HG02840 (cell line): Measurements from ENCODE around the gene FKBP3.
"Not testable (repeated sequence)": the region's sequence is repeated elsewhere in the genome, so short reads cannot be mapped to it uniquely, and the experiment has no call there.

Experiments
- ATAC-seq: cut with Tn5 transposase; IDR thresholded peaks from one replicate; pipeline ENCODE4 v1.9.1; 2021; ENCODE audit warnings: mild to moderate bottlenecking, moderate library complexity, moderate number of reproducible peaks; ENCODE audit not compliant: unreplicated experiment, low FRiP score

FKBP3 gene

GRCh38 chr14:45114327-45114726, 20.0 kb downstream of the FKBP3 start:
- ATAC-seq, result no peak

GRCh38 chr14:45112896-45113781, 21.1 kb downstream of the FKBP3 start:
- no peak for ATAC-seq

- no peak for ATAC-seq
These were observed 29.7 kb downstream of the FKBP3 start for GRCh38 chr14:45104561-45104960.

GRCh38 chr14:45103806-45104205, 30.5 kb downstream of the FKBP3 start:
- no peak for ATAC-seq

- no peak for ATAC-seq
These were observed 38.1 kb downstream of the FKBP3 start for GRCh38 chr14:45096218-45096617.

- no peak for ATAC-seq
These were observed 39.1 kb downstream of the FKBP3 start for GRCh38 chr14:45095143-45095542.

GRCh38 chr14:45094275-45094674, 40.0 kb downstream of the FKBP3 start:
- no peak for ATAC-seq

GRCh38 chr14:45091710-45092109, 42.6 kb downstream of the FKBP3 start:
- no peak for ATAC-seq

GRCh38 chr14:45089813-45090212, 44.5 kb downstream of the FKBP3 start:
- ATAC-seq, result peak; percentile 73

- no peak for ATAC-seq
These were observed 49.3 kb downstream of the FKBP3 start for GRCh38 chr14:45084946-45085346.

GRCh38 chr14:45083976-45084722, 50.1 kb downstream of the FKBP3 start, which contains the start of gene PRPF39:
TSS of gene PRPF39 (plus strand) at chr14:45084116. CDS start at chr14:45095240, 11,124 bp downstream.
- peak; percentile 88 for ATAC-seq

GRCh38 chr14:45083617-45083975, 50.7 kb downstream of the FKBP3 start:
- ATAC-seq, result no peak

GRCh38 chr14:45082420-45082819, 51.9 kb downstream of the FKBP3 start:
- ATAC-seq, result no peak

GRCh38 chr14:45081096-45081495, 53.2 kb downstream of the FKBP3 start:
- not testable (repeated sequence) for ATAC-seq

- ATAC-seq, result not testable (repeated sequence)
These were observed 53.8 kb downstream of the FKBP3 start for GRCh38 chr14:45080416-45080968.

- ATAC-seq, result no peak
These were observed 56.0 kb downstream of the FKBP3 start for GRCh38 chr14:45078323-45078722.

- ATAC-seq, result no peak
These were observed 60.9 kb downstream of the FKBP3 start for GRCh38 chr14:45073231-45073879.

- ATAC-seq, result no peak
These were observed 62.2 kb downstream of the FKBP3 start for GRCh38 chr14:45072126-45072525.

- ATAC-seq, result no peak
These were observed 64.1 kb downstream of the FKBP3 start for GRCh38 chr14:45070215-45070614.

GRCh38 chr14:45068396-45068795, 65.9 kb downstream of the FKBP3 start:
- no peak for ATAC-seq

GRCh38 chr14:45066667-45067066, 67.6 kb downstream of the FKBP3 start:
- no peak for ATAC-seq
